Thyroid gland (tissue), 4 donors: Measurements from ENCODE around the gene VTA1. TPM values are rescaled to one million over a fixed set of nuclear protein-coding genes. Genes with fewer than 3 reads are reported as not detected.

Experiments
- DNase-seq, 2 donors: peaks; one replicate each; pipeline ENCODE4 v3.0.0-alpha.2; 2019
- H3K27ac ChIP-seq, 3 donors: fragments of 200-600 bp; sonication (generic); 1 replicate in 2 of 3; 2 replicates in 1 of 3; pipeline ENCODE4 v1.5.1; 2016 to 2019; ENCODE audit warnings: mild to moderate bottlenecking in 1 of 3, moderate library complexity in 1 of 3
- H3K27me3 ChIP-seq: fragments of 200-600 bp; sonication (generic); one replicate; pipeline ENCODE4 v1.5.1; 2019
- H3K36me3 ChIP-seq, 2 donors: fragments of 200-600 bp; sonication (generic); one replicate each; pipeline ENCODE4 v1.5.1; 2016 to 2019
- H3K4me1 ChIP-seq, 2 donors: fragments of 200-600 bp; sonication (generic); one replicate each; pipeline ENCODE4 v1.5.1; 2017 to 2019
- H3K4me3 ChIP-seq, 3 donors: fragments of 200-600 bp; sonication (generic); replicated peaks in 1 of 3; 1 replicate in 2 of 3; 2 replicates in 1 of 3; pipeline ENCODE4 v1.5.1; 2016; ENCODE audit warnings: mild to moderate bottlenecking in 1 of 3
- H3K9me3 ChIP-seq: fragments of 200-600 bp; sonication (generic); one replicate; pipeline ENCODE4 v1.5.1; 2017
- POLR2A ChIP-seq, 2 donors: fragments of 450-650 bp; IDR thresholded peaks; one replicate each; pipeline ENCODE4 v1.6.1; 2017; ENCODE audit warnings: antibody characterized with exemption in 2 of 2, mild to moderate bottlenecking in 2 of 2, moderate library complexity in 1 of 2
- WGBS, 2 donors: methylation state at CpG; one replicate each; pipeline ENCODE4 v1.1.5; 2017; 5-methylcytosine and 5-hydroxymethylcytosine counted together
- intact Hi-C: fragments of 100-400 bp; cut with DNase I; formaldehyde crosslinking; loops from one replicate; pipeline ENCODE4 v1.15.1; 2023
- total RNA-seq, 4 donors: library from RNA; depleted of rRNA; stranded (reverse); fragments of >200 nt; gene quantifications; one replicate each; pipeline ENCODE4 v1.2.3, GENCODE V29; 2016
- TF ChIP-seq, protein P1 (sequence below), 6 experiments: fragments of 200-600 bp in 3 of 6; fragments of 450-650 bp in 3 of 6; sonication (generic) in 3 of 6; IDR thresholded peaks; one replicate each; pipeline ENCODE4 v1.5.1; 2016 to 2019; ENCODE audit warnings: antibody characterized with exemption in 6 of 6, mild to moderate bottlenecking in 2 of 6, inconsistent platforms in 1 of 6, moderate library complexity in 1 of 6

VTA1 gene
- total RNA-seq, 4 donors from 2014 or later = 33.6 to 54.5 (median 47.0) TPM

DNA sequence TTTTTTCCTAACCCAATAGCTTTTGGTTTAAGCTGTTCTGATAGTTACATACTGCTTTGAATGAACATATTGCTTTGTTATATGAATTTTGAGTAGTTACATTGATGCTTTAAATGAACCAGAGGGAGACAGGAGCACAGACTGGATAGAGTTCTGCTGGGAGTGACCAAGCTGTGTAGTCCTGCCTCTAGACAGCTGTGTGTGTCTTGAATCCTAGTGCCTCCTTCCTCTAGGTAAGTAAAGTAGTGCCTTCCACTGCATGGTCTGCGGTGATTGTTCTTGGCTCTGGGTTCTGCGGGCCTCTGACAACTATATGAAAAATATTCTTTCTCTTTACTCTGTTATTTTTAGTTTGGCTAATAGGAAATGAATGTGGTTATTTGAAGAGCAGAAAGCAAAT lies 108.7 kb downstream of the VTA1 start:
- no peak overlapping the region for H3K27ac ChIP-seq
- no peak overlapping the region for H3K4me3 ChIP-seq
- intact Hi-C loops = no loop called here
- 60 to 61% methylated on average over 2 of the region's 2 CpGs for WGBS, 2 donors
- TF ChIP-seq, protein P1, sequence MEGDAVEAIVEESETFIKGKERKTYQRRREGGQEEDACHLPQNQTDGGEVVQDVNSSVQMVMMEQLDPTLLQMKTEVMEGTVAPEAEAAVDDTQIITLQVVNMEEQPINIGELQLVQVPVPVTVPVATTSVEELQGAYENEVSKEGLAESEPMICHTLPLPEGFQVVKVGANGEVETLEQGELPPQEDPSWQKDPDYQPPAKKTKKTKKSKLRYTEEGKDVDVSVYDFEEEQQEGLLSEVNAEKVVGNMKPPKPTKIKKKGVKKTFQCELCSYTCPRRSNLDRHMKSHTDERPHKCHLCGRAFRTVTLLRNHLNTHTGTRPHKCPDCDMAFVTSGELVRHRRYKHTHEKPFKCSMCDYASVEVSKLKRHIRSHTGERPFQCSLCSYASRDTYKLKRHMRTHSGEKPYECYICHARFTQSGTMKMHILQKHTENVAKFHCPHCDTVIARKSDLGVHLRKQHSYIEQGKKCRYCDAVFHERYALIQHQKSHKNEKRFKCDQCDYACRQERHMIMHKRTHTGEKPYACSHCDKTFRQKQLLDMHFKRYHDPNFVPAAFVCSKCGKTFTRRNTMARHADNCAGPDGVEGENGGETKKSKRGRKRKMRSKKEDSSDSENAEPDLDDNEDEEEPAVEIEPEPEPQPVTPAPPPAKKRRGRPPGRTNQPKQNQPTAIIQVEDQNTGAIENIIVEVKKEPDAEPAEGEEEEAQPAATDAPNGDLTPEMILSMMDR (IDR thresholded peaks at IDR 0.05) = no peak
- TF ChIP-seq POLR2A (IDR thresholded peaks at IDR 0.05) = no peak
- H3K36me3 ChIP-seq = no peaks in the 10 kb centered on the region
- DNase-seq = no peak
- no peaks in the 10 kb centered on the region for H3K4me1 ChIP-seq
- H3K9me3 ChIP-seq = no peaks in the 10 kb centered on the region
- no peaks in the 10 kb centered on the region for H3K27me3 ChIP-seq

- H3K27me3 ChIP-seq = no peaks in the 10 kb centered on the region
- no peaks in the 10 kb centered on the region for H3K36me3 ChIP-seq
- H3K4me3 ChIP-seq = no peak overlapping the region
- TF ChIP-seq, protein P1 (IDR thresholded peaks at IDR 0.05) = no peak
- no peak for TF ChIP-seq POLR2A (IDR thresholded peaks at IDR 0.05)
- no peak for DNase-seq
- no peak overlapping the region for H3K27ac ChIP-seq
- 91 to 92% methylated on average over 6 of the region's 6 CpGs for WGBS, 2 donors
- H3K9me3 ChIP-seq = no peaks in the 10 kb centered on the region
- no peaks in the 10 kb centered on the region for H3K4me1 ChIP-seq
- intact Hi-C loops = no loop called here
Observed at GRCh38 chr6:142258305-142258704, 111.2 kb downstream of the VTA1 start.

GRCh38 chr6:142258757-142259156 lies 111.7 kb downstream of the VTA1 start:
- H3K27ac ChIP-seq = no peak overlapping the region
- intact Hi-C loops = no loop called here
- no peaks in the 10 kb centered on the region for H3K27me3 ChIP-seq

GRCh38 chr6:142260748-142261147 lies 113.7 kb downstream of the VTA1 start:
- H3K36me3 ChIP-seq = no peaks in the 10 kb centered on the region
- no peak overlapping the region for H3K4me3 ChIP-seq
- DNase-seq = no peak
- H3K27me3 ChIP-seq = no peaks in the 10 kb centered on the region
- intact Hi-C loops = no loop called here
- WGBS, 2 donors = 85 to 86% methylated on average over 3 of the region's 3 CpGs
- no peaks in the 10 kb centered on the region for H3K4me1 ChIP-seq
- H3K9me3 ChIP-seq = no peaks in the 10 kb centered on the region
- TF ChIP-seq POLR2A (IDR thresholded peaks at IDR 0.05) = no peak
- TF ChIP-seq, protein P1 (IDR thresholded peaks at IDR 0.05) = no peak
- H3K27ac ChIP-seq = no peak overlapping the region

More at GRCh38 chr6:142258757-142259156, 111.7 kb downstream of the VTA1 start:
- no peak for DNase-seq
- no peaks in the 10 kb centered on the region for H3K4me1 ChIP-seq
- no peak overlapping the region for H3K4me3 ChIP-seq
- no peak for TF ChIP-seq POLR2A (IDR thresholded peaks at IDR 0.05)
- TF ChIP-seq, protein P1 (IDR thresholded peaks at IDR 0.05) = no peak
- WGBS, 2 donors = 53 to 54% methylated on average over 8 of the region's 8 CpGs
- no peaks in the 10 kb centered on the region for H3K9me3 ChIP-seq
- no peaks in the 10 kb centered on the region for H3K36me3 ChIP-seq

DNA sequence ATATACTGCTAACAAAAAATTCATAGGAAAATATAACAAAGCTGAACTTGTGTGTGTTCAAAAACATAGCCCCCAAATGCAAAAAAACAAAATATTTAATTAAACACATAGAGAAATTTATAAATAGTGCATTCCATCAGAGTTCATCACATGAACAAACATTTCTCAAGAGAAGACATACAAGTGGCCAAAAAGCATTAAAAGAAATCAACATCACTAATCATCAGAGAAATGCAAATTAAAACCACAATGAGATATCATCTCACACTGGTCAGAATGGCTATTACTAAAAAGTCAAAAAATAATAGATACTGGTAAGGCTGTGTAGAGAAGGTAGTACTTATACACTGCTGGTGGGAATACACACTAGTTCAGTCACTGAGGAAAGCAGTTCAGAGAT lies 115.2 kb downstream of the VTA1 start:
- TF ChIP-seq POLR2A (IDR thresholded peaks at IDR 0.05) = no peak
- TF ChIP-seq, protein P1 (IDR thresholded peaks at IDR 0.05) = no peak
- no peaks in the 10 kb centered on the region for H3K36me3 ChIP-seq
- H3K9me3 ChIP-seq = no peaks in the 10 kb centered on the region
- H3K27ac ChIP-seq = no peak overlapping the region
- no peaks in the 10 kb centered on the region for H3K27me3 ChIP-seq
- H3K4me3 ChIP-seq = no peak overlapping the region
- intact Hi-C loops = no loop called here
- H3K4me1 ChIP-seq = no peaks in the 10 kb centered on the region
- DNase-seq = no peak
